GM08714 (cell line): ENCODE measurements around the gene EIF4G1.

Experiments used
- H3K4me3 ChIP-seq: fragments of 200-500 bp; sonication (Bioruptor generic); 2 replicates; pipeline ENCODE4 v1.5.1; 2014; ENCODE audit warnings: mild to moderate bottlenecking, low read length, inconsistent platforms
- ZNF274 ChIP-seq: IDR thresholded peaks from 2 replicates; pipeline ENCODE4 v1.6.1; 2012; ENCODE audit warnings: mild to moderate bottlenecking, low read depth, low read length

EIF4G1 gene

GRCh38 chr3:184381261-184382224 is 67.1 kb downstream of the EIF4G1 start:
- TF ChIP-seq ZNF274 = no peak
- no peak overlapping the region for H3K4me3 ChIP-seq

- TF ChIP-seq ZNF274 = no peak
- H3K4me3 ChIP-seq = no peak overlapping the region
These were observed 68.1 kb downstream of the EIF4G1 start for GRCh38 chr3:184382326-184383032.

GRCh38 chr3:184383033-184383740 is 68.8 kb downstream of the EIF4G1 start:
- TF ChIP-seq ZNF274 = no peak
- H3K4me3 ChIP-seq = no peak overlapping the region

- H3K4me3 ChIP-seq = no peak overlapping the region
- TF ChIP-seq ZNF274 = no peak
These were observed 69.9 kb downstream of the EIF4G1 start for GRCh38 chr3:184384342-184384741.
